ENCODE results near the gene CPD. TPM values are rescaled to one million over a fixed set of nuclear protein-coding genes. Genes with fewer than 3 reads are reported as not detected.

Gene CPD
- total and polyA plus RNA-seq, 9 of the 15 experiments (the other 6 are each of a cell fraction or from before 2014, with no cell fraction given) = 4.5 to 24.4 (median 20.4) TPM

GRCh38 chr17:30336369-30337171 lies 42.2 kb upstream of the CPD start (continued):
- TF ChIP-seq EHMT2 (IDR thresholded peaks at IDR 0.05) (peak; percentile 92), RNF2 (IDR thresholded peaks at IDR 0.05) (no peak), ARID3A (IDR thresholded peaks at IDR 0.05; ENCODE audit: borderline replicate concordance, low read depth, low read length) (no peak), PRDM10 (IDR thresholded peaks at IDR 0.05; ENCODE audit: partially characterized antibody) (peak; percentile 21), STAG1 (CRISPR knock-in tag; IDR thresholded peaks at IDR 0.05; ENCODE audit: borderline replicate concordance) (peak; percentile 12; the same call in 1 of the 2 replicates), RB1 (IDR thresholded peaks at IDR 0.05; ENCODE audit: low read depth) (peak; percentile 13; the same call in 1 of the 2 replicates), NR2F6 (CRISPR knock-in tag; IDR thresholded peaks at IDR 0.05) (no peak), SRSF9 (IDR thresholded peaks at IDR 0.05; ENCODE audit: borderline replicate concordance, low read depth, low read length) (no peak), MAFG (tag; conservative IDR thresholded peaks at IDR 0.05) (0 out of 2 replicates have a peak, but pooled peaks have one; percentile 25), GATAD2B (IDR thresholded peaks at IDR 0.05; ENCODE audit: borderline replicate concordance) (peak; percentile 18; the same call in 1 of the 2 replicates), SMC3 (conservative IDR thresholded peaks at IDR 0.05; ENCODE audit: insufficient read depth, low read depth, low read length) (peak; percentile 51), XRCC4 (IDR thresholded peaks at IDR 0.05; ENCODE audit: extremely low read depth, insufficient read depth, insufficient read length) (no peak), DACH1 (IDR thresholded peaks at IDR 0.05; ENCODE audit: partially characterized antibody) (no peak), KLF16 (IDR thresholded peaks at IDR 0.05) (peak; percentile 44; the same call in 1 of the 2 replicates), FOXJ2 (tag; IDR thresholded peaks at IDR 0.05) (no peak), ARID1B (IDR thresholded peaks at IDR 0.05) (0 out of 2 replicates have a peak, but pooled peaks have one; percentile 9), PHF21A (IDR thresholded peaks at IDR 0.05; ENCODE audit: borderline replicate concordance, low read depth) (no peak), RAD51 (IDR thresholded peaks at IDR 0.05; ENCODE audit: borderline replicate concordance, low read depth) (peak; percentile 41; the same call in 1 of the 2 replicates), NR2C1 (IDR thresholded peaks at IDR 0.05) (no peak), NR2C1 (tag; IDR thresholded peaks at IDR 0.05) (0 out of 2 replicates have a peak, but pooled peaks have one; percentile 12), MAFK (IDR thresholded peaks at IDR 0.05; ENCODE audit: low read length) (peak; percentile 1; the same call in 1 of the 2 replicates)
- TF ChIP-seq, protein P1, sequence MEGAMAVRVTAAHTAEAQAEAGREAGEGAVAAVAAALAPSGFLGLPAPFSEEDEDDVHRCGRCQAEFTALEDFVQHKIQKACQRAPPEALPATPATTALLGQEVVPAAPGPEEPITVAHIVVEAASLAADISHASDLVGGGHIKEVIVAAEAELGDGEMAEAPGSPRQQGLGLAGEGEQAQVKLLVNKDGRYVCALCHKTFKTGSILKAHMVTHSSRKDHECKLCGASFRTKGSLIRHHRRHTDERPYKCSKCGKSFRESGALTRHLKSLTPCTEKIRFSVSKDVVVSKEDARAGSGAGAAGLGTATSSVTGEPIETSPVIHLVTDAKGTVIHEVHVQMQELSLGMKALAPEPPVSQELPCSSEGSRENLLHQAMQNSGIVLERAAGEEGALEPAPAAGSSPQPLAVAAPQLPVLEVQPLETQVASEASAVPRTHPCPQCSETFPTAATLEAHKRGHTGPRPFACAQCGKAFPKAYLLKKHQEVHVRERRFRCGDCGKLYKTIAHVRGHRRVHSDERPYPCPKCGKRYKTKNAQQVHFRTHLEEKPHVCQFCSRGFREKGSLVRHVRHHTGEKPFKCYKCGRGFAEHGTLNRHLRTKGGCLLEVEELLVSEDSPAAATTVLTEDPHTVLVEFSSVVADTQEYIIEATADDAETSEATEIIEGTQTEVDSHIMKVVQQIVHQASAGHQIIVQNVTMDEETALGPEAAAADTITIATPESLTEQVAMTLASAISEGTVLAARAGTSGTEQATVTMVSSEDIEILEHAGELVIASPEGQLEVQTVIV (CRISPR knock-in tag; IDR thresholded peaks at IDR 0.05; ENCODE audit: borderline replicate concordance) = no peak
